Omental fat pad (tissue), 4 donors: Measurements from ENCODE around the gene NCBP1. TPM values are rescaled to one million over a fixed set of nuclear protein-coding genes. Genes with fewer than 3 reads are reported as not detected.

Experiments
- ATAC-seq: fragments of 150-250 bp; one replicate; pipeline ENCODE4 v1.9.1; 2016; ENCODE audit warnings: mild to moderate bottlenecking, moderate library complexity; ENCODE audit not compliant: low FRiP score
- DNase-seq: peaks from one replicate; pipeline ENCODE4 v3.0.0-alpha.2; 2019; ENCODE audit warnings: low spot score
- CTCF ChIP-seq, 3 donors: fragments of 450-650 bp; IDR thresholded peaks; one replicate each; pipeline ENCODE4 v1.5.1; 2016 to 2017; ENCODE audit warnings: antibody characterized with exemption in 3 of 3, mild to moderate bottlenecking in 3 of 3, moderate library complexity in 2 of 3
- total RNA-seq, 4 donors: library from RNA; depleted of rRNA; stranded (reverse); fragments of >200 nt; gene quantifications; one replicate each; pipeline ENCODE4 v1.1.0, GENCODE V29; 2016

Gene NCBP1
- total RNA-seq, 4 donors from 2014 or later = 15.9 to 26.5 (median 18.5) TPM

GRCh38 chr9:97629156-97629555 lies 4.5 kb upstream of the NCBP1 start:
- DNase-seq = no peak
- TF ChIP-seq CTCF (IDR thresholded peaks at IDR 0.05) = no peak
- ATAC-seq = no peak

- no peak for DNase-seq
- TF ChIP-seq CTCF (IDR thresholded peaks at IDR 0.05) = no peak
- no peak for ATAC-seq
These were observed 3.0 kb upstream of the NCBP1 start for GRCh38 chr9:97630591-97630990.

- DNase-seq = peak; percentile 33
- ATAC-seq = peak; percentile 25
- no peak for TF ChIP-seq CTCF (IDR thresholded peaks at IDR 0.05)
These were observed 1.2 kb upstream of the NCBP1 start for GRCh38 chr9:97632248-97632984.

- DNase-seq (no peak), ATAC-seq (no peak)
- TF ChIP-seq CTCF (IDR thresholded peaks at IDR 0.05) = no peak
These were observed 354 bp downstream of the NCBP1 start for GRCh38 chr9:97633859-97634490.

GRCh38 chr9:97635026-97635425 lies 1.4 kb downstream of the NCBP1 start:
- no peak for TF ChIP-seq CTCF (IDR thresholded peaks at IDR 0.05)
- no peak for DNase-seq

GRCh38 chr9:97636903-97637302 lies 3.3 kb downstream of the NCBP1 start:
- no peak for TF ChIP-seq CTCF (IDR thresholded peaks at IDR 0.05)
- ATAC-seq (no peak), DNase-seq (no peak)

More at GRCh38 chr9:97635026-97635425, 1.4 kb downstream of the NCBP1 start:
- no peak for ATAC-seq

- ATAC-seq = no peak
- DNase-seq = no peak
- TF ChIP-seq CTCF (IDR thresholded peaks at IDR 0.05) = no peak
These were observed 5.0 kb downstream of the NCBP1 start for GRCh38 chr9:97638666-97639065.
